ENCODE results near the gene AIFM1.

The AIFM1 gene

GRCh38 chrX:130165703-130166502 is at the start of gene AIFM1:
Gene AIFM1 (minus strand): TSS chrX:130165841. CDS start chrX:130165656, 185 bp downstream.
- DNase-seq, result peak; percentile 80 to 83

- DNase-seq, result no peak
Measured at GRCh38 chrX:130213376-130213775, 47.7 kb upstream of the AIFM1 start.

- DNase-seq, result no peak
Measured at GRCh38 chrX:130212371-130212770, 46.7 kb upstream of the AIFM1 start.

GRCh38 chrX:130211415-130212186 is 46.0 kb upstream of the AIFM1 start:
- DNase-seq, result no peak

GRCh38 chrX:130204647-130205046 is 39.0 kb upstream of the AIFM1 start:
- no peak for DNase-seq

GRCh38 chrX:130197464-130197863 is 31.8 kb upstream of the AIFM1 start:
- DNase-seq, result no peak

GRCh38 chrX:130196466-130196865 is 30.8 kb upstream of the AIFM1 start:
- no peak for DNase-seq

GRCh38 chrX:130190801-130191200 is 25.2 kb upstream of the AIFM1 start:
- DNase-seq, result no peak

- DNase-seq, result no peak
Measured at GRCh38 chrX:130186651-130187050, 21.0 kb upstream of the AIFM1 start.

GRCh38 chrX:130184857-130185256 is 19.2 kb upstream of the AIFM1 start:
- DNase-seq, result no peak

- DNase-seq, result no peak
Measured at GRCh38 chrX:130184168-130184567, 18.5 kb upstream of the AIFM1 start.

- no peak for DNase-seq
Measured at GRCh38 chrX:130179579-130180215, 14.1 kb upstream of the AIFM1 start.

GRCh38 chrX:130179170-130179569 is 13.5 kb upstream of the AIFM1 start:
- DNase-seq, result no peak

- no peak for DNase-seq
Measured at GRCh38 chrX:130176942-130177341, 11.3 kb upstream of the AIFM1 start.

GRCh38 chrX:130176354-130176776 is 10.7 kb upstream of the AIFM1 start:
- DNase-seq, result peak in 1 of 2 donors; percentile 28

GRCh38 chrX:130174937-130175336 is 9.3 kb upstream of the AIFM1 start:
- no peak for DNase-seq

GRCh38 chrX:130174045-130174704 is 8.5 kb upstream of the AIFM1 start:
- DNase-seq, result peak; percentile 40 to 75

GRCh38 chrX:130173190-130173895 is 7.7 kb upstream of the AIFM1 start:
- peak; percentile 72 to 87 for DNase-seq

- DNase-seq, result no peak
Measured at GRCh38 chrX:130172127-130172845, 6.6 kb upstream of the AIFM1 start.

- no peak for DNase-seq
Measured at GRCh38 chrX:130171446-130172126, 5.9 kb upstream of the AIFM1 start, which contains the start of gene RAB33A. Gene RAB33A (plus strand): TSS chrX:130171962. CDS start chrX:130172063, 101 bp downstream.

All from inflammatory macrophage treated with lipopolysaccharide for 1 hour (primary cell).